ENCODE results near the gene PNMA8A.

DNA sequence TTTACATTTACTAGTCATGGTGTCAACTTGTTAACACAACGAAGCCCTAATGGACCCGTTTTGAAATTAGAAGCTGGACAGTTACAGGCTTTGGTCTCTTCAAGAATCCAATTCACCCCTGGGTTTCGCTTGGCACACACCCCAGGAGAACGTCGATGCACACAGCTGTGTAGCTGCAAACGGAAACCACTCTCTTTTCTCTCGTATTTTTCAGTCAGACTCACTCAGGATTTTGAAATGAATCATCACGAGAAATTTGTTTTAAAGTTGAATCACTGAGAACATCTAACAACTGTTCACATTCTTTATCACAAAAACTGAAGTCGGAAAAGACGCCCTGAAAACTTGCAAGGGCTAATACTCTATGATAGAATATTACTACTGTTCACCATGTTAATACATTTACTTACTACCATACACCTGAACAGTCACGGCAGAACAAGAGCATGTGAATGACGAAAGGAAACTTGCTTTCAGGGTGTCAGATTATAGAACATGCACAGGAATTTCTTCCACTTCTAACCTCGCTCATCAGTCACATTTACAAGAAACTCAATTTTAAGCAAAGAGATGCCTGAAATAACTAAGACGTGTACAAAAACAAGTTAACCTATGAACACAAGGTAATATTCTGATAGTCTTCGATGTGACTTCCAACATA is 4.7 kb downstream of the PNMA8A start:
- no peak for TF ChIP-seq POLR2AphosphoS5 (IDR thresholded peaks at IDR 0.05; ENCODE audit: low read depth, low read length)
- TF ChIP-seq TAF1 (IDR thresholded peaks at IDR 0.05; ENCODE audit: low read depth, low read length) = no peak
- TF ChIP-seq POLR2A (IDR thresholded peaks at IDR 0.05; ENCODE audit: low read depth, low read length) = no peak

Measured in GM12891 (cell line).